B cell (primary cell): ENCODE data around the gene MAEA. TPM values are rescaled to one million over a fixed set of nuclear protein-coding genes. Genes with fewer than 3 reads are reported as not detected.

Source experiments
- ATAC-seq: fragments of 200-7000 bp; cut with Tn5 transposase; one replicate; pipeline ENCODE4 v1.10.0; 2021; ENCODE audit warnings: low read depth, mild to moderate bottlenecking, moderate number of reproducible peaks, moderate library complexity
- CTCF ChIA-PET: fragments of 350-600 bp; sonication (Branson Sonifier 250); formaldehyde crosslinking; loops from one replicate; lab custom pipeline; 2021; ENCODE audit warnings: antibody characterized with exemption, inconsistent platforms; lab: Charles Lee
- POLR2A ChIA-PET: fragments of 350-600 bp; sonication (Branson Sonifier 250); formaldehyde crosslinking; loops from one replicate; lab custom pipeline; 2021; ENCODE audit warnings: antibody characterized with exemption; lab: Charles Lee
- DNase-seq: peaks from one replicate; pipeline ENCODE4 v3.0.0; 2013
- H2AFZ ChIP-seq: 2 replicates; pipeline ENCODE4 v1.6.1; 2012; ENCODE audit warnings: mild to moderate bottlenecking, low read depth, low read length; ENCODE audit not compliant: insufficient read depth, poor library complexity, severe bottlenecking
- H3K27ac ChIP-seq, 2 donors: 1 replicate in 1 of 2; 2 replicates in 1 of 2; pipeline ENCODE4 v1.5.1; 2012 to 2013; ENCODE audit warnings: low read length in 2 of 2, mild to moderate bottlenecking in 2 of 2, moderate library complexity in 1 of 2
- H3K27me3 ChIP-seq, 4 experiments: fragments of 200-600 bp in 1 of 4; sonication (generic) in 1 of 4; replicated peaks in 1 of 4; 1 replicate in 2 of 4; 2 replicates in 2 of 4; pipeline versions ENCODE4 v1.6.1 to v1.7.0; 2013 to 2016; ENCODE audit warnings: low read length in 3 of 4, mild to moderate bottlenecking in 2 of 4, mixed read lengths in 1 of 4, moderate library complexity in 1 of 4; ENCODE audit not compliant: insufficient read depth in 4 of 4, control insufficient read depth in 3 of 4; ENCODE audit errors: control extremely low read depth in 1 of 4
- H3K36me3 ChIP-seq, 2 experiments: replicated peaks in 1 of 2; 1 replicate in 1 of 2; 2 replicates in 1 of 2; pipeline versions ENCODE4 v1.6.1 to v1.7.1; 2013; ENCODE audit warnings: low read length in 1 of 2; ENCODE audit not compliant: insufficient read depth in 2 of 2, control insufficient read depth in 1 of 2; ENCODE audit errors: control extremely low read depth in 1 of 2, extremely low read depth in 1 of 2
- H3K4me1 ChIP-seq, 2 donors: fragments of 200-600 bp in 1 of 2; sonication (generic) in 1 of 2; 1 replicate in 1 of 2; 2 replicates in 1 of 2; pipeline versions ENCODE4 v1.5.1 to v1.6.1; 2013 to 2017; ENCODE audit warnings: low read length in 2 of 2; ENCODE audit not compliant: control insufficient read depth in 2 of 2, insufficient read depth in 2 of 2
- H3K4me2 ChIP-seq: replicated peaks from 2 replicates; pipeline ENCODE3; 2012; ENCODE audit warnings: mild to moderate bottlenecking, low read depth, low read length; ENCODE audit not compliant: poor library complexity, severe bottlenecking
- H3K4me3 ChIP-seq, 5 experiments: fragments of 200-600 bp in 1 of 5; sonication (generic) in 1 of 5; 1 replicate in 3 of 5; 2 replicates in 2 of 5; pipeline versions ENCODE4 v1.5.1 to v1.7.0; 2011 to 2016; ENCODE audit warnings: low read length in 4 of 5, mild to moderate bottlenecking in 4 of 5, low read depth in 2 of 5, control low read depth in 1 of 5, moderate library complexity in 1 of 5; ENCODE audit not compliant: insufficient read depth in 1 of 5; ENCODE audit errors: control extremely low read depth in 1 of 5, extremely low read depth in 1 of 5
- H3K79me2 ChIP-seq: fragments of 200-600 bp; sonication (generic); one replicate; pipeline ENCODE4 v1.6.0; 2016; ENCODE audit warnings: low read length; ENCODE audit not compliant: control insufficient read depth, insufficient read depth
- H3K9ac ChIP-seq: fragments of 200-600 bp; sonication (generic); 2 replicates; pipeline ENCODE4 v1.6.1; 2017; ENCODE audit warnings: mild to moderate bottlenecking, low read length, moderate library complexity
- H3K9me3 ChIP-seq, 3 donors: one replicate each; pipeline versions ENCODE4 v1.6.1 to v1.7.1; 2013; ENCODE audit warnings: low read length in 2 of 3; ENCODE audit not compliant: control insufficient read depth in 2 of 3, insufficient read depth in 1 of 3; ENCODE audit errors: control extremely low read depth in 1 of 3
- H4K20me1 ChIP-seq: 2 replicates; pipeline ENCODE4 v1.6.0; 2012; ENCODE audit warnings: mild to moderate bottlenecking, low read length; ENCODE audit not compliant: insufficient read depth, control insufficient read depth, poor library complexity, severe bottlenecking
- H3K27ac Mint-ChIP-seq: one replicate; pipeline ENCODE4 v1.8.0; 2021; ENCODE audit warnings: mixed read lengths
- H3K27me3 Mint-ChIP-seq: one replicate; pipeline ENCODE4 v1.8.0; 2021; ENCODE audit warnings: mixed read lengths
- H3K4me1 Mint-ChIP-seq: one replicate; pipeline ENCODE4 v1.8.0; 2021; ENCODE audit warnings: mixed read lengths
- H3K4me3 Mint-ChIP-seq: one replicate; pipeline ENCODE4 v1.8.0; 2021; ENCODE audit warnings: mixed read lengths
- H3K9me3 Mint-ChIP-seq: one replicate; pipeline ENCODE4 v1.8.0; 2022; ENCODE audit warnings: mixed read lengths; ENCODE audit not compliant: insufficient read depth
- EZH2 ChIP-seq: IDR thresholded peaks from 2 replicates; pipeline ENCODE4 v1.6.1; 2012; ENCODE audit warnings: borderline replicate concordance, low read depth, mild to moderate bottlenecking, moderate library complexity, low read length; ENCODE audit not compliant: insufficient read depth, poor library complexity, severe bottlenecking
- WGBS: methylation state at CpG from one replicate; pipeline ENCODE4 v1.1.5; 2013; ENCODE audit warnings: missing lambda C conversion rate; ENCODE audit not compliant: insufficient coverage; 5-methylcytosine and 5-hydroxymethylcytosine counted together
- intact Hi-C: fragments of 100-400 bp; cut with micrococcal nuclease; formaldehyde crosslinking; loops from one replicate; pipeline ENCODE4 v1.10.0; 2022
- polyA plus RNA-seq: library from polyadenylated mRNA; depleted of rRNA; stranded (reverse); fragments of >200 nt; gene quantifications from 2 replicates; pipeline ENCODE4 v1.2.3, GENCODE V29; 2012
- total RNA-seq, 2 donors: library from RNA; stranded (reverse); fragments of 120-200 nt in 1 of 2; gene quantifications; 1 replicate in 1 of 2; 2 replicates in 1 of 2; pipeline versions ENCODE4 v1.2.3 to v1.2.4, GENCODE V29; 2013 to 2022
- TF ChIP-seq, protein P1 (sequence below): fragments of 200-600 bp; IDR thresholded peaks from one replicate; pipeline ENCODE4 v1.8.0; 2022; ENCODE audit warnings: antibody characterized with exemption, mild to moderate bottlenecking

The MAEA gene
- total and polyA plus RNA-seq, 2 donors (not counting 1 experiment from before 2014, with no cell fraction given) = 106 to 107 TPM

DNA sequence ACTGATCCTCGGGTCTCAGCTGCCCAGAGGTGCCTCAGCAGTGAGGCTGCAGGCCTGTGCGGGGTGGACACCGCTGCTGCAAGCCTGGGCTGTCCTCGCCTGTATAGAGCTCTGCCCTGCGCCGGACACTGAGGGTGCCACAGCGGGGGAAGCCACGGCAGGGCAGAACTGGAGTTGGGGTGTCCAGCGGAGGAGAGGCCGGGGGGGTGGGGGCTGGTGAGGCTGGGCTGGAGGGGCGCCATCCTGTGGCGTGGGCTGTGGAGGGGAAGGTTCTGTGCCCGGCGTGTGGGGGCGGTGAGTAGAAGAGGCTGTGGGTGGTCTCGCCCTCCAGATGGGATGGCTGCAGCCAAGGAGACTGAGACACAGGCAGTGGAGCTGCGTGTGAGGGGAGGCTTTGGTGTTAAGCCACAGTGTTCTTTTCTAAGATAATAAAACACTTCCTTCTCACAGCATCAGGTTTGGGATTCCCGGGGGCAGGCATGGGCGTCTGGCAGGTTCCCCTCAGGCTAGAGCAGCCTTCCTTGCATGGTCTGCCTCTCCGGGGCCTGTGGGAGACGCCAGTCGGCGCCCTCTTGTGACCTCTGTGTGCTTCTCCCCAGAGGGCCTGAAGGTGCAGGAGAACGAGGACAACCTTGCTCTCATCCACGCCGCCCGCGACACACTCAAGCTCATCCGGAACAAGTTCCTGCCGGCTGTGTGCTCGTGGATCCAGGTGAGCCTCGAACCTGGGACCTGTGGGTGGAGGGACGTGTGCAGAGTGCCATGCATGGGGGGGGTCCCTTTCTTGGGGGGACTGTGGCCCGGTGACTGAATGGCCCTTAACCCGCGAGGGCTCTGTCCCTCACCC lies 64.7 kb downstream of the MAEA start:
- Mint-ChIP-seq H3K9me3 (no peaks in the 10 kb centered on the region), H3K4me1 (peaks cover 9% of the 10 kb centered on the region), H3K4me3 (no peak overlapping the region), H3K27me3 (no peaks in the 10 kb centered on the region), H3K27ac (no peak overlapping the region)
- Histone ChIP-seq H3K4me2 (no peak overlapping the region), H3K9ac (no peak overlapping the region), H3K36me3 (peaks cover 0 to 33% of the 10 kb centered on the region in 2 experiments), H3K4me1 (peaks cover 3 to 7% of the 10 kb centered on the region in 2 donors), H4K20me1 (peaks cover 9% of the 10 kb centered on the region), H3K9me3 (peaks cover 0 to 3% (median 0%) of the 10 kb centered on the region in 3 donors), H3K27me3 (no peaks in the 10 kb centered on the region), H3K27ac (no peak overlapping the region), H3K79me2 (peaks cover 4% of the 10 kb centered on the region), H3K4me3 (no peak overlapping the region), H2AFZ (no peak overlapping the region)
- intact Hi-C loops = loop anchor here (5.0 kb wide), 2 partner anchors 432 to 1112 kb away; no protein-coding TSS in a partner anchor
- TF ChIP-seq EZH2 = no peak
- TF ChIP-seq, protein P1, sequence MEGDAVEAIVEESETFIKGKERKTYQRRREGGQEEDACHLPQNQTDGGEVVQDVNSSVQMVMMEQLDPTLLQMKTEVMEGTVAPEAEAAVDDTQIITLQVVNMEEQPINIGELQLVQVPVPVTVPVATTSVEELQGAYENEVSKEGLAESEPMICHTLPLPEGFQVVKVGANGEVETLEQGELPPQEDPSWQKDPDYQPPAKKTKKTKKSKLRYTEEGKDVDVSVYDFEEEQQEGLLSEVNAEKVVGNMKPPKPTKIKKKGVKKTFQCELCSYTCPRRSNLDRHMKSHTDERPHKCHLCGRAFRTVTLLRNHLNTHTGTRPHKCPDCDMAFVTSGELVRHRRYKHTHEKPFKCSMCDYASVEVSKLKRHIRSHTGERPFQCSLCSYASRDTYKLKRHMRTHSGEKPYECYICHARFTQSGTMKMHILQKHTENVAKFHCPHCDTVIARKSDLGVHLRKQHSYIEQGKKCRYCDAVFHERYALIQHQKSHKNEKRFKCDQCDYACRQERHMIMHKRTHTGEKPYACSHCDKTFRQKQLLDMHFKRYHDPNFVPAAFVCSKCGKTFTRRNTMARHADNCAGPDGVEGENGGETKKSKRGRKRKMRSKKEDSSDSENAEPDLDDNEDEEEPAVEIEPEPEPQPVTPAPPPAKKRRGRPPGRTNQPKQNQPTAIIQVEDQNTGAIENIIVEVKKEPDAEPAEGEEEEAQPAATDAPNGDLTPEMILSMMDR = no peak
- 91% methylated on average over 31 of the region's 36 CpGs for WGBS
- DNase-seq (no peak), ATAC-seq (no peak)
- ChIA-PET CTCF (interaction anchor here (1.2 to 7.7 kb wide), 5 partner anchors 11 to 612 kb away, joined by 3 to 102 read pairs (median 9); no protein-coding TSS in a partner anchor), POLR2A (no interaction called here)

DNA sequence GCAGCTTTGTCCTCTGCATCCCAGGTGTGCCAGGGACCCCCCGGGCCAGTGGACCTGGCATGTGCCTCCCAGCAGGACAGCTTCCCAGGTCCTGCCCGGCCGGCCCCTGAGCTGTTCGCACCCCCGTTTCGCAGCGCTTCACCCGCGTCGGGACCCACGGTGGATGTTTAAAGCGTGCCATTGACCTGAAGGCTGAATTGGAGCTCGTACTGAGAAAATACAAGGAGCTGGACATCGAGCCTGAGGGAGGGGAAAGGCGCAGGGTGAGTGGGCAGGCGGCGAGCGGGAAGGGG lies 65.2 kb downstream of the MAEA start:
- WGBS = 90% methylated on average over 18 of the region's 18 CpGs
- no peak for TF ChIP-seq EZH2
- TF ChIP-seq, protein P1 = no peak
- H3K27ac ChIP-seq = no peak overlapping the region
- ChIA-PET POLR2A (no interaction called here), CTCF (interaction anchor here (1.2 to 7.7 kb wide), 6 partner anchors 8 to 612 kb away, joined by 3 to 102 read pairs (median 8); partner anchors contain the start of gene UVSSA)
- ATAC-seq = no peak
- H3K27me3 ChIP-seq = no peaks in the 10 kb centered on the region
- H3K9me3 Mint-ChIP-seq = no peaks in the 10 kb centered on the region
- H3K4me1 Mint-ChIP-seq = peaks cover 9% of the 10 kb centered on the region
- H3K9ac ChIP-seq = no peak overlapping the region
- H3K4me3 ChIP-seq = no peak overlapping the region
- no peaks in the 10 kb centered on the region for H3K79me2 ChIP-seq
- no peak overlapping the region for H3K27ac Mint-ChIP-seq
- no peak overlapping the region for H3K4me2 ChIP-seq
- peaks cover 0 to 3% (median 0%) of the 10 kb centered on the region in 3 donors for H3K9me3 ChIP-seq
- H3K36me3 ChIP-seq = peaks cover 0 to 35% of the 10 kb centered on the region in 2 experiments
- no peak for DNase-seq
- no peaks in the 10 kb centered on the region for H3K27me3 Mint-ChIP-seq
- no peak overlapping the region for H3K4me3 Mint-ChIP-seq
- peaks cover 3 to 7% of the 10 kb centered on the region in 2 donors for H3K4me1 ChIP-seq
- H4K20me1 ChIP-seq = peaks cover 9% of the 10 kb centered on the region
- intact Hi-C loops = loop anchor here (5.0 kb wide), 2 partner anchors 433 to 1113 kb away; no protein-coding TSS in a partner anchor
- no peak overlapping the region for H2AFZ ChIP-seq
